Naive thymus-derived CD8-positive, alpha-beta T cell (primary cell): ENCODE measurements around the gene AMDHD2. TPM values are rescaled to one million over a fixed set of nuclear protein-coding genes. Genes with fewer than 3 reads are reported as not detected.

ENCODE experiments used
- ATAC-seq, 2 donors: fragments of 150-1000 bp; cut with Tn5 transposase in 1 of 2; sonication (Bioruptor Pico), chemical (Tn5 transposase) in 1 of 2; 1 replicate in 1 of 2; 2 replicates in 1 of 2; pipeline ENCODE4 v1.10.0; 2021; ENCODE audit warnings: mild to moderate bottlenecking in 2 of 2, moderate library complexity in 2 of 2
- POLR2A ChIA-PET: fragments of 350-600 bp; sonication (Branson Sonifier 250); formaldehyde crosslinking; loops from one replicate; lab custom pipeline; 2021; ENCODE audit warnings: antibody characterized with exemption; lab: Charles Lee
- DNase-seq, 10 donors: peaks; one replicate each; pipeline versions ENCODE4 v3.0.0 to v3.0.0-alpha.2; 2020 to 2022
- H3K27ac Mint-ChIP-seq, 10 donors: one replicate each; pipeline ENCODE4 v1.8.0; 2020 to 2022; ENCODE audit warnings: mild to moderate bottlenecking in 10 of 10, mixed read lengths in 10 of 10, moderate library complexity in 4 of 10, inconsistent platforms in 1 of 10
- H3K27me3 Mint-ChIP-seq, 5 donors: one replicate each; pipeline ENCODE4 v1.8.0; 2021 to 2022; ENCODE audit warnings: mixed read lengths in 5 of 5
- H3K36me3 Mint-ChIP-seq, 3 donors: one replicate each; pipeline ENCODE4 v1.8.0; 2020 to 2022; ENCODE audit warnings: mixed read lengths in 3 of 3, mild to moderate bottlenecking in 2 of 3, inconsistent platforms in 1 of 3
- H3K4me1 Mint-ChIP-seq, 4 donors: one replicate each; pipeline ENCODE4 v1.8.0; 2021 to 2022; ENCODE audit warnings: mixed read lengths in 4 of 4
- H3K4me3 Mint-ChIP-seq, 10 donors: one replicate each; pipeline ENCODE4 v1.8.0; 2020 to 2022; ENCODE audit warnings: mild to moderate bottlenecking in 10 of 10, mixed read lengths in 10 of 10, moderate library complexity in 6 of 10, inconsistent platforms in 1 of 10
- H3K9me3 Mint-ChIP-seq, 9 donors: one replicate each; pipeline ENCODE4 v1.8.0; 2020 to 2022; ENCODE audit warnings: mixed read lengths in 9 of 9, mild to moderate bottlenecking in 3 of 9, inconsistent platforms in 1 of 9, moderate library complexity in 1 of 9
- polyA plus RNA-seq, 3 donors: library from polyadenylated mRNA; unstranded; fragments of 300-500 nt; fragmentation: Illumina TruSeq; gene quantifications; one replicate each; pipeline ENCODE4 v1.2.3, GENCODE V29; 2021
- total RNA-seq, 8 experiments: library from RNA in 2 of 8; stranded (reverse) in 2 of 8; gene quantifications; one replicate each; pipeline ENCODE4 v1.2.3 and lab custom pipeline; 2021 to 2026

Gene AMDHD2
- total and polyA plus RNA-seq, 5 experiments from 2014 or later, result 15.2 to 107 (median 17.4) TPM

DNA sequence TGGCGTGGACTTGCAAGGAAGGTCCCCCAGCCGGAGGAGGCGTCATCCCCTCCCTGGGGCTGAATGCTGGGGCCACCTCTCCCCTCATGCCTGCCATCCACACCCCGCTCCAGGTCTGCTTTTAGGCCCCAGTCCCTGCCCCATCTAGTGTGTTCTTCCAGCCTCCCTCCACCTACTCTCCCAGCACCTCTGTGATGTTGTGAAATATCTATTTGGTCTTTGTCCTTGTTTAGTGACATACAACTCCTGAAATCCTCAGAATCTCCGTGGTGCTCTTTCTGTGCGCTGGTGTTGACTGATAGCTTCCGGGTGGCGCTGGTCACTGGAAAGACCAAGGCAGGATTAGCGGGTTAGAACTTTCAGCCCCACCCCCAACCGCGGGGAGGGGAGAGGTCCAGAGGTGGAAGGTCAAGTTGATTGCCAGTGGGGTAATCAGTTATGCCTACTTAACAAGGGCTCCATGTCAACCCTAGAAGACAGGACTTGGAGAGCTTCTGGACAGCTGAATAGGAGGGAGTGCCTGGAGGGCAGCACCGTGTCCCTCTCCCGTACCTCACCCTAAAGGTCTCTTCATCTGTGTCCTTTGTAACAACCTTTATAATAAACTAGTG is 35.2 kb upstream of the AMDHD2 start:
- H3K4me1 Mint-ChIP-seq, result peaks cover 18 to 31% (median 20%) of the 10 kb centered on the region in 4 donors
- POLR2A ChIA-PET, result interaction anchor here (2.2 kb wide), 1 partner anchor 10 kb away, joined by 9 read pairs; the partner anchor contains the start of gene TBC1D24
- peak overlapping the region in 1 of 10 donors; percentile 42 for H3K4me3 Mint-ChIP-seq
- DNase-seq (no peak), ATAC-seq (no peak)
- H3K9me3 Mint-ChIP-seq, result no peaks in the 10 kb centered on the region
- no peaks in the 10 kb centered on the region for H3K27me3 Mint-ChIP-seq
- H3K36me3 Mint-ChIP-seq, result peaks cover 0 to 2% (median 0%) of the 10 kb centered on the region in 3 donors
- peak overlapping the region in 3 of 10 donors; percentile 44 to 73 (median 50) for H3K27ac Mint-ChIP-seq

DNA sequence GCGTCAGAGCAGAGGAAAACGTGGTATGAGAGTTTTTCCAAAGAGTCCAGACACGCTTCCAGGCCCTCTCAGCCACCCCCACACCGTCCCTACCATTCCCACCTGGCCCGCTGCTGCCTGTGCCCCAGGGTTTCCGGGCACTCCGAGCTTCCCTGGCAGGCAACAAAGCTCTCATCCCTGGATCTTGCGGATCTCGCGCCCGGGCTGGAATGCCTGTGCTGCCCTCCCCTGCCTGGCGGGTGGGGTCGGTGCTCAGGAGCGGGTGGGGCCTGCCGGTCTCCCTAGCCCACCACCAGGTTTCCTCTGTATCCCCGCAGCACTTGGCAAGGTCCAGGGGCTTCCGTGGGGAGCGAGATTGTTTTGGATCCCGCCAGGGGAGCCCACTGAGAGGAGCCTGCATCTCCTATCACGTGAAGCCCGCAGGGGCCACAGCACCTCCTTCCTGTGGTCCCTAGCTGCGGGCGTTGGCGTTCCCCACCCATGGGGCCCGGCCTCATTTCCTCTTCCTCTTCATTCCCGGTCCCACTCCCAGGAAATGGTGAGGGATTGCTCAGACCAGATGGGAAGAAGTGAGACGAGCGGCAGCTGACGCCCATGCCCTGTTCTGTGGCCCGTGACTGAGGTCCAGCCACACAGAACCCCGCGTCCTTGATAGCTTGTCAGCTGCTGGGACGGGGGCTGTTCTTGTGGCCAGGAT is 34.2 kb upstream of the AMDHD2 start:
- no peaks in the 10 kb centered on the region for H3K27me3 Mint-ChIP-seq
- ATAC-seq (no peak), DNase-seq (no peak)
- H3K4me3 Mint-ChIP-seq, result no peak overlapping the region
- H3K36me3 Mint-ChIP-seq, result peaks cover 0 to 2% (median 0%) of the 10 kb centered on the region in 3 donors
- peaks cover 18 to 31% (median 20%) of the 10 kb centered on the region in 4 donors for H3K4me1 Mint-ChIP-seq
- POLR2A ChIA-PET, result interaction anchor here (0.6 to 2.2 kb wide), 5 partner anchors 11 to 332 kb away, joined by 3 to 9 read pairs (median 5); partner anchors contain the start of gene TBC1D24
- H3K9me3 Mint-ChIP-seq, result no peaks in the 10 kb centered on the region
- H3K27ac Mint-ChIP-seq, result no peak overlapping the region

DNA sequence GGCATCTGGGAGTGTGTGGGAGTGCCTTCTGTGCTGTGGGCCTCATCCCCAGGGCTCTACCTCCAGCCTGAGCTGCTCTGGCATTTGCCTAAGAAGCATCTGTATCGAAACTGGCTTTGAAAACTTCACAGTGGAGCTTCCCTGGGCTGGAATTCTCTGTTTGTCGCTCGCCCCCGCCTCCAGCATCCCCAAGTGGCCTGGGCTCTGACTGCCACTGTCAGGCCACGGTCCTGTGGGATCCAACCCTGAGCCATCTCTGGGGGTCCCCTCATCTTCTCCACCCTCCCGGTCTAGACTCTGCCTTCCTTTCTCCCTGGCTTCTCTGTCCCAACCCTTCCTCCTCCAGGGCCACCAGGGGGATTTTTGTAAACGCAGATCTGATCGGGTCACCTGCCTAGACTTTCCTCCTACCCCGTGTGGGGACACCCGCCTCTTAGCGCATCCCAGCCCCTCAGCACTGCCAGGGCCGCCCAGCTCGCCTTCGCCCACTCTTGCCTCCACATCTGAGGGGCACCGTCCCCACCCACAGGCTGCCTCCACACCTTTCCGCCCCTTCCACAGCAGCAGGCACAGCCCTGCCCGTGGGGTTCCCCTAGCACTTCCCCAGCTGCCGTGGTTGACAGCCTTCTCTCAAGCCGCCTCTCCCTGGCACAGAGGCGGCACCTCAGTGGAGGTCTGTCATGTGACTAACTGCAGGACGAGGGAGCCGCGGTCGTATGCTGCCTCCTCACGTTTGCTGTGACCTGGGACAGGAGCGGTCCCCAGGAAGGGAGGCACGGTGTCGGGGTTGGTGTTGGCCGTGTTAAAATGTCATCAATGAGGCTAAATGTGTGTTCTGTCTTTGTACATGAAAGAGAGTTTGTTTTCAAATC is 33.3 kb upstream of the AMDHD2 start:
- Mint-ChIP-seq H3K27ac (peak overlapping the region; percentile 53 to 93 (median 84)), H3K4me3 (peak overlapping the region; percentile 13 to 89 (median 72)), H3K9me3 (no peaks in the 10 kb centered on the region), H3K36me3 (peaks cover 0 to 2% (median 0%) of the 10 kb centered on the region in 3 donors), H3K4me1 (peaks cover 18 to 31% (median 20%) of the 10 kb centered on the region in 4 donors), H3K27me3 (no peaks in the 10 kb centered on the region)
- DNase-seq, result peak; percentile 61 to 93 (median 82)
- ATAC-seq, result peak; percentile 99
- POLR2A ChIA-PET, result interaction anchor here (0.5 to 1.7 kb wide), 6 partner anchors 12 to 333 kb away, joined by 3 to 8 read pairs (median 4); partner anchors contain the start of gene TBC1D24

DNA sequence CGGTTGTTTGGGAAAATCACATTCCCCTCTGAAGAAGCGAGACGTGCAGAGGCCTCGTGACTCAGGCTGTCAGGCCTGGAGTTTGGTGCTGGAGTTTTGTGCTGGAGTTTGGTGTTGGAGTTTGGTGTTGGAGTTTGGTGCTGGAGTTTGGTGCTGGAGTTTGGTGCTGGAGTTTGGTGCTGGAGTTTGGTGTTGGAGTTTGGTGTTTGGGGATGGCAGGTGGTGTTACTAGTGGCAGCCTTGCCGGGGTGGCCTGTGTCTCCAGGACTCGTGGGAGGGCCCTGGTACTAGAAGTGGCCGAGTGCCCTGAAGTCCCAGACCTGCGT is 32.7 kb upstream of the AMDHD2 start:
- DNase-seq, result no peak
- no peak for ATAC-seq
- no peaks in the 10 kb centered on the region for H3K9me3 Mint-ChIP-seq
- H3K27me3 Mint-ChIP-seq, result no peaks in the 10 kb centered on the region
- peaks cover 0 to 2% (median 0%) of the 10 kb centered on the region in 3 donors for H3K36me3 Mint-ChIP-seq
- peak overlapping the region in 9 of 10 donors; percentile 50 to 89 (median 74) for H3K4me3 Mint-ChIP-seq
- POLR2A ChIA-PET, result interaction anchor here (0.5 to 1.7 kb wide), 4 partner anchors 13 to 334 kb away, joined by 3 to 8 read pairs (median 4); partner anchors contain the start of gene TBC1D24
- H3K4me1 Mint-ChIP-seq, result peaks cover 15 to 25% (median 18%) of the 10 kb centered on the region in 4 donors
- H3K27ac Mint-ChIP-seq, result peak overlapping the region in 8 of 10 donors; percentile 53 to 92 (median 72)

DNA sequence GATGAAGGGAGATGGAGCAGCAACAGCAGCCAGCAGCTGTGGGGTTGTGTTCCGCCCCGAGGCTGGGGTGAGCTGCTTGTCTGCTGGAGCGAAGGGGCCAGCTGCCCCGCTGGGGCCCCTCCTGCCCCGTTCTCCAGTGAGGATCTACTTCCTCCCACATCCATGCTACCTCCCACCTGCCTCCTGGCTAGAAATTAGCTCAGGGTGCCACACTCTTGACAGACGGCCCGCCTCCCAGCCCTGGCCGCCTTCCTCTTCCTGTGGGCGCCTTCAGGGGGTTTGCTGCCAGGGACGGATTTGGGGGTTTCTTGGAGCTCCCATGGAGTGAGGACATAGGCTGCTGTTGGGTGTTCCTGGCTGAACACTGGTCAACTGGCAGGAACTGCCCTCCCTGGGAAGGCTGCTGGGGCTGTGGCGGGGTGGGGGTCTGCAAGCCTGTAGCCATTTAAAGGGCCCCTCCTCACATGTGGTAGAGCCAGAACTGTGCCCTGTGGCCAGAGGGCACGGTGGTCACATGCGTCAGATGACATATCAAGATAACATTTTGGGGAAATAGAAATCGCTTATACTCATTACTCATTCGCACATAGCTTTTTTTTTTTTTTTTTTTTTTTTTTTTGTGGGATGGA is 32.2 kb upstream of the AMDHD2 start:
- ATAC-seq, result no peak
- no peak for DNase-seq

DNA sequence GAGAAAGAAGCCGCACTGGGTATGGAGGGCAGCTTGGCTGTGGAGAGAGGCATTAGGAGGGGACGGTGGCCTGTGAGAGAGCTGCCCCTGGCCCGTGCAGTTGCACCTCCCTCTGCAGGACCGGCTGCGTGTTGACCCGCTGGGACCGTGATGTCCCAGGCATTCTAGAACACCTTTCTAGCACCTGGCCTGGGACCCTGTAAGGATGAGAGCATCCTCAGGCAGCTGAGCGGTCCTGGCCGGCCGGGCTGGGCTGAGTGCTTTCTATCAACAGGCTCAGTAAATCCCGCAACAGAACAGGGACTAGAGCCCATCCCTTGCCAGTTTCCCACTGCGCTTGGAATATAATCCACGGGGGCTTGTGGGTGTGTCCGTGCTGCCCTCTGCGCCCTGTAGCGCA is 30.6 kb upstream of the AMDHD2 start:
- POLR2A ChIA-PET, result no interaction called here
- Mint-ChIP-seq H3K27me3 (no peaks in the 10 kb centered on the region), H3K9me3 (no peaks in the 10 kb centered on the region)

More for the DNA sequence above, 32.2 kb upstream of the AMDHD2 start:
- Mint-ChIP-seq H3K36me3 (peaks cover 0 to 2% (median 0%) of the 10 kb centered on the region in 3 donors), H3K27me3 (no peaks in the 10 kb centered on the region), H3K9me3 (no peaks in the 10 kb centered on the region), H3K4me1 (peaks cover 15 to 19% (median 18%) of the 10 kb centered on the region in 4 donors), H3K4me3 (peak overlapping the region in 2 of 10 donors; percentile 61 to 89), H3K27ac (peak overlapping the region in 1 of 10 donors; percentile 58)
- POLR2A ChIA-PET, result interaction anchor here (0.6 to 1.1 kb wide), 5 partner anchors 10 to 293 kb away, joined by 3 to 4 read pairs (median 3); no protein-coding TSS in a partner anchor

DNA sequence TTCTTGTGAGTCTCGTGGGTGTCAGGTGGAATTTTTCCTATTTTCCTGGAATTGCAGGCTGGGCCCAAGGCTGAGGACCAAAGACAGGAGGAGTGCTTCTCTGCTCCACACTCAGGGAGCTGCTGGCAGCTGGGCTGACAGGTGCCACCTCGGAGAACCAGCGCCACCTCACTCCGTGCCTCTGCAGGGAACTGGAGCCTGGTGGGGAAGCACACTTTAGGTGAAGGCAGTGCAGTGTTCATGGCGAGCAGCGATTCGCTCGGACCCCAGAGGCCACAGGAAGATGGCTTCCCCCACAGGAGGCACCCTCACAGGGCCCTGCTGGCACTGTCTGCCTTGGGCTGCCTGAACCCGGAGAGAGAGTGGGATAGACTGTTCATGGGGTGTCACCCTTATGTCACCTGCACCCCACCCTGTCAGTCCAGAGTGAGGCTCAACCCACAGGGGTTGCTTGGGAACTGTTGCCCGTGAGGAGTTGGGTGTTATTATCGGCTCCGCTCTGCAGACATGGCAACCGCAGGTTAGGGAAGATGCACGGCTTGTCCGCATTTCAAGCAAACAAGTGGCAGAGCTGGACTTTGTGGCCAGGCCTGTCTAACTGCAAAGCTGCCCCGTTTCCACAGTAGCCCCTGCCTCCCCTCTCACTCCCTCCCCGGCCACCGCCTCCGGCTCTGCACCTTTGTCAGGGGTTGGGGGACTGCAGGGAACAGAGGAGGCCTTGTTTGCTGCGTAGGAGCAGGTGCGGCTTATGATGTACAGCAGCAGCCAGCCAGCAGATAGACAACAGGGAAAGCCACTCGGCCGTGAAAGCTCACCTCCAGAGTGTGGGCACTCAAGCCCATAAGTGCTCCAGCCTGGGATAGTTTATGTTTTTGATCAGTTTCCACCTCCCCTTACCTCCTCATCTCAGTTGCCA is 29.7 kb upstream of the AMDHD2 start:
- Mint-ChIP-seq H3K4me3 (no peak overlapping the region), H3K36me3 (peaks cover 0 to 2% (median 0%) of the 10 kb centered on the region in 3 donors), H3K4me1 (peaks cover 10 to 19% (median 17%) of the 10 kb centered on the region in 4 donors), H3K9me3 (no peaks in the 10 kb centered on the region), H3K27me3 (no peaks in the 10 kb centered on the region), H3K27ac (no peak overlapping the region)
- no peak for ATAC-seq
- DNase-seq, result no peak
- POLR2A ChIA-PET, result no interaction called here

More for the DNA sequence above, 30.6 kb upstream of the AMDHD2 start:
- Mint-ChIP-seq H3K4me1 (peaks cover 10 to 19% (median 17%) of the 10 kb centered on the region in 4 donors), H3K4me3 (no peak overlapping the region), H3K36me3 (peaks cover 0 to 2% (median 0%) of the 10 kb centered on the region in 3 donors), H3K27ac (no peak overlapping the region)
- no peak for ATAC-seq
- DNase-seq, result no peak

DNA sequence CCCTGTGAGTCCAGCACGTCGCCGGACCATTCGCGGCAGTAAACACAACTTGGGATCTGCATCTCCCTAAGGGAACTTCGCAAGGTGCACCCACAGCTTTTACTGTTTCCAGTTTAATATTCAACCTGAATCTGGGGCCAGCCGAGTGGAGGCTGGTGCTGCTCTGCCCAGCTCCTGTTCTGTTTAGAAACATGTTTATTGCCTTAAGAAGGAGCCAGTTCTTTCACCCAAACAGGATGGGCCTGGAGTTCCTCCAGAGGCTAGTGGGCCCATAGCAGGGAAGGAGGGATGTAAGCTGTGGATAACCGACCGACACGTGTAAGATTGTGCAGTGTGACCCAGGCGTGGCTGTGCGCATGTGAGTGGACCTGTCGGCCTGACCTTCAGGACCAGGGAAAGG is 27.9 kb upstream of the AMDHD2 start:
- Mint-ChIP-seq H3K9me3 (no peaks in the 10 kb centered on the region), H3K36me3 (peaks cover 0 to 2% (median 0%) of the 10 kb centered on the region in 3 donors), H3K4me3 (no peak overlapping the region), H3K27ac (peak overlapping the region in 1 of 10 donors; percentile 26), H3K4me1 (peaks cover 3 to 9% (median 8%) of the 10 kb centered on the region in 4 donors), H3K27me3 (no peaks in the 10 kb centered on the region)
- DNase-seq (no peak), ATAC-seq (no peak)
- POLR2A ChIA-PET, result no interaction called here

DNA sequence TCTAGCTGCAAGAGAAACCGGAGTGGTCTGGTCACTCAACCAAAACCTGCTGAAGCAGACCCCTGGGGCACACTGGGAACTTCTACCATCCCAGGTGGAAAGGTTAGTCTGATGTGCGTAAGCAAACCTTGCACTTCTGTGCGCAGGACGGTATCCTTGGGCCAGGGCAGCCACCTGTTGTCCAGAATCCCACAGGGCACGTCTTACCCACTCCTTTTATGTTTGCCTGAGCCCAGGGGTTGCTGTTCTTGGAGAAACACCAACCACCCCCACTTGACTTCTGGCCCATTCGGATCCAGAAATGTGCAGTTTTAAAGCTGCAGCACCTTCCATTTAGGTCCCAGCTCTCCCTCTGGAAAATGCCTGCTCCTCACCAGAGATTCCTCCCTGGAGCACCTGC is 26.6 kb upstream of the AMDHD2 start:
- peaks cover 0 to 3% (median 0%) of the 10 kb centered on the region in 4 donors for H3K4me1 Mint-ChIP-seq
- no peak overlapping the region for H3K4me3 Mint-ChIP-seq
- H3K36me3 Mint-ChIP-seq, result peaks cover 0 to 7% (median 5%) of the 10 kb centered on the region in 3 donors
- H3K27me3 Mint-ChIP-seq, result no peaks in the 10 kb centered on the region
- no peak overlapping the region for H3K27ac Mint-ChIP-seq
- no peak for DNase-seq
- POLR2A ChIA-PET, result no interaction called here
- no peak for ATAC-seq
- no peaks in the 10 kb centered on the region for H3K9me3 Mint-ChIP-seq

DNA sequence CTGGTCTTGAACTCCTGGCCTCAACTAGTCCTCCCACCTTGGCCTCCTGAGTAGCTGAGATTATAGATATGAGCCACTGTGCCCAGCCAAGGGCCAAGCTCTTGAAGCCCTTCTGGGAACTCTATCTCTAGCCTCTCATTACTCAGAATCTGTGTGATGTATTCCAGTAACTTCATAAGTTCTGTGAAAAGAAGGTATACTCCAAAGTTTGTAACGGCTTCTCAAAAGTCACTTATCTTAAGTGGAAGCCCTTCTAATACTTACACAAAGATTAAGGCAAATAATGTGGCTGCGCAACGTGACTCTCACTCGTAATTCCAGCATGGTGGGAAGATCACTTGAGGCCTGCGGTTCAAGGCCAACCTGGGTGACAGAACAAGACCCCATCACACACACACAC is 25.6 kb upstream of the AMDHD2 start:
- DNase-seq (no peak), ATAC-seq (no peak)
- Mint-ChIP-seq H3K27me3 (no peaks in the 10 kb centered on the region), H3K4me1 (no peaks in the 10 kb centered on the region), H3K4me3 (no peak overlapping the region), H3K9me3 (no peaks in the 10 kb centered on the region), H3K36me3 (peaks cover 0 to 7% (median 5%) of the 10 kb centered on the region in 3 donors), H3K27ac (no peak overlapping the region)
- POLR2A ChIA-PET, result no interaction called here

DNA sequence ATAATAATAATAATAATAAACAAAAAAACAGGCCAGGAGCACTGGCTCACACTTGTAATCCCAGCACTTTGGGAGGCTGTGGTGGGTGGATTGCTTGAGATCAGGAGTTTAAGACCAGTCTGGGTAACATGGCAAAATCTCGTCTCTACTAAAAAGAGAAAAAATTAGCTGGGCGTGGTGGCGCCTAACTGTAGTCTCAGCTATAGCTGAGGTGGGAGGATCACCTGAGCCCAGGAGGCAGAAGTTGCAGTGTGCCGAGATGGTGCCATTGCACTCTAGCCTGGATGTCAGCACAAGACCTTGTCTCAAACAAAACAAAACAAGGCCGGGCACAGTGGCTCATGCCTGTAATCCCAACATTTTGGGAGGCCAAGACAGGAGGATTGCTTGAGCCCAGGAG is 25.1 kb upstream of the AMDHD2 start:
- DNase-seq (no peak), ATAC-seq (no peak)
- no peaks in the 10 kb centered on the region for H3K4me1 Mint-ChIP-seq
- POLR2A ChIA-PET, result interaction anchor here (0.6 kb wide), 1 partner anchor 455 kb away, joined by 3 read pairs; no protein-coding TSS in a partner anchor
- no peaks in the 10 kb centered on the region for H3K9me3 Mint-ChIP-seq
- no peaks in the 10 kb centered on the region for H3K27me3 Mint-ChIP-seq
- H3K4me3 Mint-ChIP-seq, result no peak overlapping the region
- no peak overlapping the region for H3K27ac Mint-ChIP-seq
- peaks cover 0 to 7% (median 5%) of the 10 kb centered on the region in 3 donors for H3K36me3 Mint-ChIP-seq
